Measurements from ENCODE around the gene UNC13D.
"Not testable (repeated sequence)": the region's sequence is repeated elsewhere in the genome, so short reads cannot be mapped to it uniquely, and the experiment has no call there.

The UNC13D gene

DNA sequence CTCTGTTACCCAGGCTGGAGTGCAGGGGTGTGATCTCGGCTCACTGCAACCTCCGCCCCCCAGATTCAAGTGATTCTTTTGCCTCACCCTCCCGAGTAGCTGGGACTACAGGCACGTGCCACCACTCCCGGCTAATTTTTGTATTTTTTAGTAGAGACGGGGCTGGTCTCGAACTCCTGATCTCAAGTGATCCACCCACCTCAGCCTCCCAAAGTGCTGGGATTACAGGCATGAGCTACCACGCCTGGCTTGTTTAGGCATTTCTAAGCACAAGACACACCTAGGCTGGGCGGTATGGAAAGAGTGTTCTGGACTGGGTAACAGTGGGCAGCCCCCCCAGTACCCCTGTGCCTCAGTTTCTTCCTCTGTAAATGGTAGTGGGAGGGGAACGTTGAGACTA is 26.0 kb upstream of the UNC13D start:
- peaks cover 44% of the 10 kb centered on the region for H3K4me1 ChIP-seq (ENCODE audit: control insufficient read depth, insufficient read depth, low read length)
- not testable (repeated sequence) for H3K9me3 ChIP-seq (ENCODE audit: control insufficient read depth, low read length); H3K9ac ChIP-seq (ENCODE audit: low read length); H3K27me3 ChIP-seq (ENCODE audit: control insufficient read depth, insufficient read depth, low read length); H3K4me3 ChIP-seq (ENCODE audit: low read length); H3K36me3 ChIP-seq (ENCODE audit: control insufficient read depth, insufficient read depth, low read length)

DNA sequence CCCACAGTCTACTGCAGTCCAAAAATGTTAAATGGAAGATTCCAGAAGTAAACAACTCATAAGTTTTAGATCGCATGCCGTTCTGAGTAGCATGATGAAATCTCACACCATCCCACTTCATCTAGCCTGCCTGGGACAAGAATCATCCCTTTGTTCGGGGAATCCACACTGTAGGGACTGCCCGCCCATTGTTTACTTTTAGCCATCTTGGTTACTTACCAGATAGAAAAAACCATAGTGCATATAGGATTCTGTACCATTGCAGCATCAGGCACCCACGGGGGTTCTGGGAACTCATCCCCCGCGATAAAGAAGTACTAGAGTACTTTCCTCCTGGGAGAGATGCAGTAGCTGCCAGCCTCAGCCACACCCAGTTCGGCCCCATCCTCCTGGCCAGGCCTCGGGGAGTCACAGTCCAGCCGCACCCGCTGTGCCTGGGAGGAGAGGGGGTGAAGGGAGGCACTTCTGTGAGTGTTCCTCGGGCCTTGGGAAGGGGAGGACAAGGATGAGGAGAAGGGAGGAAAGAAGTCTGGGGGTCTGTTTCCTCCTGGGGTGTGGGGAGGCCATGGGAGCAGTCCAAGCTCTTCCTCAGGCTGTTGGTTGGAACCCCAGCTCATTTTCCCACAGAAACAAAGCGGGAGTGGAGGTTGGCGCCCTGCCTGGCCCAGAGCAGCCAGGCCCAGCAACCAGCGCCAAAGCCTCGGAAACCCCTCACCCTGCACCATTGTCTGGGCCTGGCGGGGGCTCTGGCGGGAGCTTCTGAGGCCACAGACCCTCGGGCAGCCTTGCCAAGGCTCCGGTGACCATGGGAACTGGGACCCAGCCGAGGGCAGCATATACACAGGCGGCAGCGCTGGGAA is 25.3 kb upstream of the UNC13D start:
- Histone ChIP-seq H3K36me3 (ENCODE audit: control insufficient read depth, insufficient read depth, low read length) (no peaks in the 10 kb centered on the region), H3K9ac (ENCODE audit: low read length) (no peak overlapping the region), H3K9me3 (ENCODE audit: control insufficient read depth, low read length) (no peaks in the 10 kb centered on the region), H3K4me3 (ENCODE audit: low read length) (no peak overlapping the region), H3K4me1 (ENCODE audit: control insufficient read depth, insufficient read depth, low read length) (peaks cover 37% of the 10 kb centered on the region), H3K27me3 (ENCODE audit: control insufficient read depth, insufficient read depth, low read length) (no peaks in the 10 kb centered on the region)

DNA sequence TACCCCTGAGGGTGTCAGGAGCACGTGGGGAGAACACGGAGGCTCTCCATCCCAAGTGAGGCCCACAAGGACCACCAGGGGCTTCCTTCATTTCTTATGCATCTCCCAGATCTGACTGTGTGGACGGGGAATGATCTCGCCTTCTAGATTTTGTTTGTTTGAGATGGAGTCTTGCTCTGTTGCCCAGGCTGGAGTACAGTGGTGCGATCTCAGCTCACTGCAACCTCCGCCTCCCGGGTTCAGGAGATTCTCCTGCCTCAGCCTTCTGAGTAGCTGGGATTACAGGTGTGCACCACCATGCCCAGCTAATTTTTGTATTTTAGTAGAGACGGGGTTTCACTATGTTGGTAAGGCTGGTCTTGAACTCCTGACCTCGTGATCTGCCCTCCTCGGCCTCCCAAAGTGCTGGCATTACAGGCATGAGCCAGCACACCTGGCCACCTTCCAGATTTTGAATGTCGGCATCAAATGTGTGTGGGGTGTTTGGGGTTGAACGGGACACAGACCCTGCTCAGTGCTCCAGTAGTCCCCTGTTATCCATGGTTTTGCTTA is 24.6 kb upstream of the UNC13D start:
- H3K36me3 ChIP-seq (ENCODE audit: control insufficient read depth, insufficient read depth, low read length); H3K9me3 ChIP-seq (ENCODE audit: control insufficient read depth, low read length); H3K9ac ChIP-seq (ENCODE audit: low read length); H3K27me3 ChIP-seq (ENCODE audit: control insufficient read depth, insufficient read depth, low read length); H3K4me3 ChIP-seq (ENCODE audit: low read length): not testable (repeated sequence)
- H3K4me1 ChIP-seq (ENCODE audit: control insufficient read depth, insufficient read depth, low read length), result peaks cover 30% of the 10 kb centered on the region

DNA sequence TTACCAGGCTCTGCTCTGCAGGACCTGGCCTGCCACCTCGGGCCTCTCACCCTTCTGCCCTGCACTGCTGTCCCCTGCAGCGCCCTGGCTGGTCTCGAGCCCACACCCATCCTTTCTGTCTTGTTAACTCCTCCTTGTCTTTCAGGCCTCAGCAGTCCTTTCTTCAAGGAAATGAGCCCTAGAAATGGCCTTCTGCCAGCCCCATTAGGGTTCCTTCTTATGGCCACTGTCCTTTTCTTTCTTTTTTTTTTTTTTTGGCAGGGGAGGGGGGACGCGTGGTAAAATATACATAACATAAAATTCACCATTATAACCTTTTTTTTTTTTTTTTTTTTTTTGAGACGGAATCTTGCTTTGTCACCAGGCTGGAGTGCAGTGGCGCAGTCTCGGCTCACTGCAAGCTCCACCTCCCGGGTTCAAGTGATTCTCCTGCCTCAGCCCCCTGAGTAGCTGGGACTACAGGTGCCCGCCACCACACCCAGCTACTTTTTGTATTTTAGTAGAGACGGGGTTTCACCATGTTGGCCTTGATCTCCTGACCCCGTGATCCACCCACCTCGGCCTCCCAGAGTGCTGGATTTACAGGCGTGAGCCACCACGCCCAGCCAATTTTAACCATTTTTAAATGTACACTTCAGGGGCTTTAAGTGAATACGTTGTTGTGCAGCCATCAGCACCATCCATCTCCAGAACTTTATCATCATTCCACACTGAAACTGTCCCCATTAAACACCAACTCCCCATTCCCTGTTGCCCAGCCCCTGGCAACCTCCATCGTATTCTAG is 21.4 kb upstream of the UNC13D start:
- not testable (repeated sequence) for H3K9me3 ChIP-seq (ENCODE audit: control insufficient read depth, low read length); H3K4me3 ChIP-seq (ENCODE audit: low read length); H3K9ac ChIP-seq (ENCODE audit: low read length); H3K36me3 ChIP-seq (ENCODE audit: control insufficient read depth, insufficient read depth, low read length); H3K27me3 ChIP-seq (ENCODE audit: control insufficient read depth, insufficient read depth, low read length)
- H3K4me1 ChIP-seq (ENCODE audit: control insufficient read depth, insufficient read depth, low read length), result peaks cover 13% of the 10 kb centered on the region

- H3K27me3 ChIP-seq (ENCODE audit: control insufficient read depth, insufficient read depth, low read length); H3K9ac ChIP-seq (ENCODE audit: low read length); H3K9me3 ChIP-seq (ENCODE audit: control insufficient read depth, low read length); H3K4me3 ChIP-seq (ENCODE audit: low read length); H3K36me3 ChIP-seq (ENCODE audit: control insufficient read depth, insufficient read depth, low read length): not testable (repeated sequence)
- peaks cover 11% of the 10 kb centered on the region for H3K4me1 ChIP-seq (ENCODE audit: control insufficient read depth, insufficient read depth, low read length)
These were observed 20.7 kb upstream of the UNC13D start for GRCh38 chr17:75864887-75865286.

- Histone ChIP-seq H3K4me1 (ENCODE audit: control insufficient read depth, insufficient read depth, low read length) (peaks cover 6% of the 10 kb centered on the region), H3K36me3 (ENCODE audit: control insufficient read depth, insufficient read depth, low read length) (no peaks in the 10 kb centered on the region), H3K4me3 (ENCODE audit: low read length) (no peak overlapping the region), H3K27me3 (ENCODE audit: control insufficient read depth, insufficient read depth, low read length) (no peaks in the 10 kb centered on the region), H3K9me3 (ENCODE audit: control insufficient read depth, low read length) (no peaks in the 10 kb centered on the region), H3K9ac (ENCODE audit: low read length) (no peak overlapping the region)
These were observed 20.3 kb upstream of the UNC13D start for GRCh38 chr17:75864448-75864871.

GRCh38 chr17:75861927-75862317 is 17.7 kb upstream of the UNC13D start:
- Histone ChIP-seq H3K36me3 (ENCODE audit: control insufficient read depth, insufficient read depth, low read length) (no peaks in the 10 kb centered on the region), H3K4me1 (ENCODE audit: control insufficient read depth, insufficient read depth, low read length) (no peaks in the 10 kb centered on the region), H3K9me3 (ENCODE audit: control insufficient read depth, low read length) (no peaks in the 10 kb centered on the region), H3K27me3 (ENCODE audit: control insufficient read depth, insufficient read depth, low read length) (no peaks in the 10 kb centered on the region), H3K9ac (ENCODE audit: low read length) (no peak overlapping the region), H3K4me3 (ENCODE audit: low read length) (no peak overlapping the region)

GRCh38 chr17:75859358-75859757 is 15.2 kb upstream of the UNC13D start:
- not testable (repeated sequence) for H3K9ac ChIP-seq (ENCODE audit: low read length); H3K4me1 ChIP-seq (ENCODE audit: control insufficient read depth, insufficient read depth, low read length); H3K9me3 ChIP-seq (ENCODE audit: control insufficient read depth, low read length); H3K27me3 ChIP-seq (ENCODE audit: control insufficient read depth, insufficient read depth, low read length); H3K4me3 ChIP-seq (ENCODE audit: low read length); H3K36me3 ChIP-seq (ENCODE audit: control insufficient read depth, insufficient read depth, low read length)

GRCh38 chr17:75856062-75856756 is 12.0 kb upstream of the UNC13D start:
- Histone ChIP-seq H3K9me3 (ENCODE audit: control insufficient read depth, low read length) (no peaks in the 10 kb centered on the region), H3K4me3 (ENCODE audit: low read length) (peak overlapping the region; percentile 75), H3K36me3 (ENCODE audit: control insufficient read depth, insufficient read depth, low read length) (peaks cover 2% of the 10 kb centered on the region), H3K27me3 (ENCODE audit: control insufficient read depth, insufficient read depth, low read length) (no peaks in the 10 kb centered on the region), H3K4me1 (ENCODE audit: control insufficient read depth, insufficient read depth, low read length) (peaks cover 14% of the 10 kb centered on the region), H3K9ac (ENCODE audit: low read length) (peak overlapping the region; percentile 97)

DNA sequence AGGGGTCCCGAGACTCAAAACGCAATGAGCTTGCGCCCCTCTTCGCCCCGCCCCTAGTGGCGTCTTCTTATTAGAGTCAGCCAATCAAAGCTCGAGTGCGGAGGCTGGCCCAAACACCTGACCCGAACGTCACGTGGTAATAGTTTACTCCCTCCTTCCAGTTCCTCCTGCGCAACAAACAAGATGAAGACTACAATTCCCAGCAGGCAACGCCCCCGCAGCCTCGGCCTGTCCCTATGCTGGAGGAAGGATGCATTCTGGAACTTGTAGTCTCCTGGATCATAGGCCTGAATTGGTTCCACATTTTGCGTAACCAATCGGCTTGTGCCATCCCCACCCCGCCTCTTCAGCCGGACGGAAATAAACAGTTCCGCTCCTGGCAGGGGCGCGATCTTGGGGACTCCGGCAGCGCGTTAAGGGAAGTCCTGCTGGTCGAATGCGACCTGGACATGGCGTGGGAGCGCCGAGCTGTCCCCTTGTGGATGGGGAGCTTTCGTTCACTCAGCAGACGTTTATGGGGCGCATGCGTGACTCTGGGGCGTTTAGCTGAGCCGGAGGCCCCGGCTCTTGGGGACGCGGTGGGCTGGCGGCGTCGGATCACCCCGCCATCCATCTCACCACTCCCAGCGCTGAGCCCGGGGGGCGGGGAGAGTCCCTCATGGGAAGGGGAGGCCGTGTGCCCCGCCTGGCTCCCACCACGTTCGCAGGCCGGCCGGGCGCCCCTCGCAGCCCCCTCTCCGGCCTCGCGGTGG is 11.3 kb upstream of the UNC13D start, which contains the start of gene WBP2:
Gene WBP2 (minus strand): TSS at position 26 of the 752 bp plus-strand sequence. CDS start 38 bp downstream, outside the sequence.
- Histone ChIP-seq H3K36me3 (ENCODE audit: control insufficient read depth, insufficient read depth, low read length) (peaks cover 8% of the 10 kb centered on the region), H3K9ac (ENCODE audit: low read length) (peak within 1 kb of the TSS; percentile 97), H3K9me3 (ENCODE audit: control insufficient read depth, low read length) (no peaks in the 10 kb centered on the region), H3K27me3 (ENCODE audit: control insufficient read depth, insufficient read depth, low read length) (no peaks in the 10 kb centered on the region), H3K4me3 (ENCODE audit: low read length) (peak within 1 kb of the TSS; percentile 75), H3K4me1 (ENCODE audit: control insufficient read depth, insufficient read depth, low read length) (peaks cover 14% of the 10 kb centered on the region)

DNA sequence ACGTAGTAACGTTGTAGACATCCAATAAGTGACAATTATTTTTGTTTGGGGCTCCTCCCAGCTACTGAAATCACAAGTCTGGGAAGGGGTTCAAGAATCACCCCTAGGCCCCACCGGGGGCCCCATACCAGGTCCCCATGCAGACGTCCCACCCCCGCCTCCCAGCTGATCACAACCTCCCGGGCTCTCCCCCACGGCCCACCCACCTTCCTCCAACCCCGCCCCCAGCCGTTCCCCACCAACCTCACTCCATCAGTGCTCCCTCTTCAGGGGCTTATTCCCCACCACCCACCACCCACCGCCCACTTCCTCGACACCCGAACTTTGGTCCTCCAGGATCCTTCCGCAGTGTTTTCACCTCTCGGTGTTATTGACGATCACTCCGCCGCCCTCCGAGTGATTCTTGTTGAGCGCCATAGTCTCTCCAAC is 10.7 kb upstream of the UNC13D start:
- H3K27me3 ChIP-seq (ENCODE audit: control insufficient read depth, insufficient read depth, low read length), result no peaks in the 10 kb centered on the region
- no peaks in the 10 kb centered on the region for H3K9me3 ChIP-seq (ENCODE audit: control insufficient read depth, low read length)
- peak overlapping the region; percentile 45 for H3K4me3 ChIP-seq (ENCODE audit: low read length)
- peaks cover 14% of the 10 kb centered on the region for H3K4me1 ChIP-seq (ENCODE audit: control insufficient read depth, insufficient read depth, low read length)
- H3K9ac ChIP-seq (ENCODE audit: low read length), result peak overlapping the region; percentile 97
- H3K36me3 ChIP-seq (ENCODE audit: control insufficient read depth, insufficient read depth, low read length), result peaks cover 9% of the 10 kb centered on the region

Measured in mucosa of stomach (tissue), 1 donor.